CD4-positive, alpha-beta T cell (primary cell): ENCODE data around the gene EGFR. TPM values are rescaled to one million over a fixed set of nuclear protein-coding genes. Genes with fewer than 3 reads are reported as not detected.

Source experiments
- ATAC-seq: fragments of 200-7000 bp; cut with Tn5 transposase; one replicate; pipeline ENCODE4 v1.10.0; 2022; ENCODE audit warnings: mild to moderate bottlenecking; ENCODE audit not compliant: poor library complexity
- CTCF ChIA-PET: fragments of 350-600 bp; sonication (Branson Sonifier 250); formaldehyde crosslinking; loops from one replicate; lab custom pipeline; 2021; ENCODE audit warnings: antibody characterized with exemption, inconsistent platforms; lab: Charles Lee
- POLR2A ChIA-PET: fragments of 350-600 bp; sonication (Branson Sonifier 250); formaldehyde crosslinking; loops from one replicate; lab custom pipeline; 2021; ENCODE audit warnings: antibody characterized with exemption, inconsistent platforms; lab: Charles Lee
- DNase-seq, 14 experiments: peaks; one replicate each; pipeline ENCODE4 v3.0.0-alpha.2; 2013 to 2020; ENCODE audit warnings: mixed read lengths in 2 of 14
- H3K27ac ChIP-seq, 2 donors: one replicate each; pipeline versions ENCODE4 v1.5.1 to v1.7.0; 2013; ENCODE audit warnings: low read length in 2 of 2, low read depth in 1 of 2, mild to moderate bottlenecking in 1 of 2
- H3K27me3 ChIP-seq, 2 experiments: 1 replicate in 1 of 2; 2 replicates in 1 of 2; pipeline versions ENCODE4 v1.6.1 to v1.7.0; 2013; ENCODE audit warnings: low read length in 2 of 2, control low read depth in 1 of 2, mild to moderate bottlenecking in 1 of 2, moderate library complexity in 1 of 2; ENCODE audit not compliant: insufficient read depth in 2 of 2, control insufficient read depth in 1 of 2
- H3K36me3 ChIP-seq: one replicate; pipeline ENCODE4 v1.6.1; 2013; ENCODE audit warnings: low read length, control low read depth; ENCODE audit not compliant: insufficient read depth
- H3K4me1 ChIP-seq: one replicate; pipeline ENCODE4 v1.6.1; 2013; ENCODE audit warnings: low read length, control low read depth; ENCODE audit not compliant: insufficient read depth
- H3K4me3 ChIP-seq: one replicate; pipeline ENCODE4 v1.5.1; 2013; ENCODE audit warnings: mild to moderate bottlenecking, low read length, moderate library complexity
- H3K9me3 ChIP-seq, 2 experiments: 1 replicate in 1 of 2; 2 replicates in 1 of 2; pipeline versions ENCODE4 v1.6.1 to v1.7.0; 2013; ENCODE audit warnings: low read length in 2 of 2, mild to moderate bottlenecking in 2 of 2, control low read depth in 1 of 2, moderate library complexity in 1 of 2; ENCODE audit not compliant: control insufficient read depth in 1 of 2, insufficient read depth in 1 of 2
- H3K27ac Mint-ChIP-seq: one replicate; pipeline ENCODE4 v1.8.0; 2020; ENCODE audit warnings: mixed read lengths
- H3K27me3 Mint-ChIP-seq: one replicate; pipeline ENCODE4 v1.8.0; 2021; ENCODE audit warnings: mixed read lengths
- H3K36me3 Mint-ChIP-seq: one replicate; pipeline ENCODE4 v1.8.0; 2021; ENCODE audit warnings: low read depth, mixed read lengths
- H3K4me1 Mint-ChIP-seq: one replicate; pipeline ENCODE4 v1.8.0; 2021; ENCODE audit warnings: low read depth, mixed read lengths
- H3K4me3 Mint-ChIP-seq: one replicate; pipeline ENCODE4 v1.8.0; 2020; ENCODE audit warnings: mild to moderate bottlenecking, mixed read lengths
- H3K9me3 Mint-ChIP-seq: one replicate; pipeline ENCODE4 v1.8.0; 2020; ENCODE audit warnings: mixed read lengths
- intact Hi-C, 2 experiments: fragments of 100-400 bp; cut with DNase I in 1 of 2; cut with micrococcal nuclease in 1 of 2; formaldehyde crosslinking; loops; one replicate each; pipeline versions ENCODE4 v1.15.1 to v1.9.0; 2023 to 2025; cut with DNase I, micrococcal nuclease
- total RNA-seq, 174 experiments: library from RNA in 2 of 174; stranded (reverse) in 2 of 174; gene quantifications; one replicate each; pipeline ENCODE4 v1.2.3 and lab custom pipeline; 2021 to 2026
- TF ChIP-seq, protein P1 (sequence below): fragments of 200-600 bp; IDR thresholded peaks from one replicate; pipeline ENCODE4 v1.8.0; 2022; ENCODE audit warnings: antibody characterized with exemption, mild to moderate bottlenecking

The EGFR gene
- total RNA-seq, 2 experiments from 2014 or later, result not detected

DNA sequence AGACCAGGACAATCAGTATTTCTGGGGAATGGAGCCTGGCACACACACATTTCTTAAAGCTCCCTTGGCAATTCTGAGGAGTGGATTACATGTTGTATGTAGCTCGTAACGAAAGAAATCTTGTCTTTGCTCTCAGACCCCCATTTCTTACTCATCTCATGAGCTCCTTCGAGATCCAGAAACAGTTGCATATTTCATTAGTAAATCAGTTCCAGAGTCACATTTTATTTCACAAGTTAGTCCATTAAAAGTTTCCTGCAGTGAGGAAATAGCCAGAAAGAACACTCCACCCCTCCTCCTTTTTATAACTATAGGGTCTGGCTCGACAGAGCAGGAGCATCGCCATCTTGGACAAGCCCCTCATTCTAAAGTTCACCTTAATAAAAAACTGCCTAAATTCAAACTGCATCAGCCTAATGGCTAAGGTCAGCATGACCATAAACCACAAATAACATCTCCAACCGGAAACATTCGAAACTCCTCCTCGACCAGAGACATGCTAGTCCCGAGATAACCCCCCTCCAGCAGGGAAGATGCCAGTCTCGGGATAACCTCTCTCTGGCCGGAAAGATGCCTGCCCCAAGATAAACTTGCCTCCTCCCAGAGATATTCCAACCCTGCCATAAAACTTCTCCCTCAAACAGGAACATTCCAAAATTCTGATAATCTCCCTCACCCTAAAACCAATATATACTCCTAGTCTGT, 7.4 kb downstream of the EGFR start:
- no peak overlapping the region for H3K27ac ChIP-seq
- Mint-ChIP-seq H3K4me1 (no peaks in the 10 kb centered on the region), H3K27ac (no peak overlapping the region), H3K4me3 (no peak overlapping the region), H3K9me3 (no peaks in the 10 kb centered on the region), H3K27me3 (peaks cover 50% of the 10 kb centered on the region), H3K36me3 (no peaks in the 10 kb centered on the region)
- DNase-seq, result no peak
- no peaks in the 10 kb centered on the region for H3K36me3 ChIP-seq
- TF ChIP-seq, protein P1, sequence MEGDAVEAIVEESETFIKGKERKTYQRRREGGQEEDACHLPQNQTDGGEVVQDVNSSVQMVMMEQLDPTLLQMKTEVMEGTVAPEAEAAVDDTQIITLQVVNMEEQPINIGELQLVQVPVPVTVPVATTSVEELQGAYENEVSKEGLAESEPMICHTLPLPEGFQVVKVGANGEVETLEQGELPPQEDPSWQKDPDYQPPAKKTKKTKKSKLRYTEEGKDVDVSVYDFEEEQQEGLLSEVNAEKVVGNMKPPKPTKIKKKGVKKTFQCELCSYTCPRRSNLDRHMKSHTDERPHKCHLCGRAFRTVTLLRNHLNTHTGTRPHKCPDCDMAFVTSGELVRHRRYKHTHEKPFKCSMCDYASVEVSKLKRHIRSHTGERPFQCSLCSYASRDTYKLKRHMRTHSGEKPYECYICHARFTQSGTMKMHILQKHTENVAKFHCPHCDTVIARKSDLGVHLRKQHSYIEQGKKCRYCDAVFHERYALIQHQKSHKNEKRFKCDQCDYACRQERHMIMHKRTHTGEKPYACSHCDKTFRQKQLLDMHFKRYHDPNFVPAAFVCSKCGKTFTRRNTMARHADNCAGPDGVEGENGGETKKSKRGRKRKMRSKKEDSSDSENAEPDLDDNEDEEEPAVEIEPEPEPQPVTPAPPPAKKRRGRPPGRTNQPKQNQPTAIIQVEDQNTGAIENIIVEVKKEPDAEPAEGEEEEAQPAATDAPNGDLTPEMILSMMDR, result no peak
- H3K4me1 ChIP-seq, result no peaks in the 10 kb centered on the region
- ChIA-PET CTCF (no interaction called here), POLR2A (no interaction called here)
- no peaks in the 10 kb centered on the region for H3K9me3 ChIP-seq
- H3K27me3 ChIP-seq, result peaks cover 3 to 6% of the 10 kb centered on the region in 2 experiments
- intact Hi-C loops, result no loop called here
- H3K4me3 ChIP-seq, result no peak overlapping the region
- ATAC-seq, result no peak

DNA sequence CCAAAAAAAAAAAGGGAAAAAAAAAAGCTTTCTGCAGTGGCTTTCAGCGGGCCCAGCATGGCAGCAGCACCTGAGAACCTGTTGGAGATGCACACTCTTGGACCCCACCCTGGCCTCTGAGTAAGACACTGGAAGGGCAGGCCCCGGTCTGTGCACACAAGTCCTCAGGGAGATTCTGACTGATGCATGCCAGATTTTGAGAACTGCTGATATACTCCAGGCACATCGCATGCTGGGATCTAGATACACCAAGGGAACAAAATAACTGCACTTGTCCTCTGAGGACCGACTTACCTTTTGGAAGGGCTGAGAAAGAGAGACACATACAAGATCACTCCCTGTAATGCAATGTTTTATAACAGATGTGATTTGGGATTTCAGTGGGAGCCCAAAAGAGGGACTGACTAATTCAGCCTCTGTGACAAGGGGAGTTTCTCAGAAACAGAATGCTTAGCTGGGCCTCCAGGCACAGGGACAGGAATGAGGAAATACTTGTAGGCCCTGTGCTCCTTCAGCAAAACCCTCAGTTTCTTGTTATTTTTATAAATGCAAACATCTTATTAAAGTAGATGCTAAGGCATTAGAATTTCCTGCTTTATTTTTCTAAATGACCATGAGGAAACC, 8.2 kb downstream of the EGFR start:
- TF ChIP-seq, protein P1, result no peak
- POLR2A ChIA-PET, result no interaction called here
- intact Hi-C loops, result no loop called here
- H3K27me3 ChIP-seq, result no peaks in the 10 kb centered on the region
- H3K4me3 ChIP-seq, result no peak overlapping the region
- DNase-seq, result no peak
- no peak overlapping the region for H3K27ac Mint-ChIP-seq
- H3K27me3 Mint-ChIP-seq, result peaks cover 42% of the 10 kb centered on the region
- no peaks in the 10 kb centered on the region for H3K9me3 ChIP-seq
- ATAC-seq, result no peak
- CTCF ChIA-PET, result no interaction called here
- H3K36me3 Mint-ChIP-seq, result no peaks in the 10 kb centered on the region
- no peaks in the 10 kb centered on the region for H3K9me3 Mint-ChIP-seq
- no peak overlapping the region for H3K4me3 Mint-ChIP-seq
- H3K27ac ChIP-seq, result no peak overlapping the region
- H3K36me3 ChIP-seq, result no peaks in the 10 kb centered on the region
- H3K4me1 Mint-ChIP-seq, result no peaks in the 10 kb centered on the region
- no peaks in the 10 kb centered on the region for H3K4me1 ChIP-seq

DNA sequence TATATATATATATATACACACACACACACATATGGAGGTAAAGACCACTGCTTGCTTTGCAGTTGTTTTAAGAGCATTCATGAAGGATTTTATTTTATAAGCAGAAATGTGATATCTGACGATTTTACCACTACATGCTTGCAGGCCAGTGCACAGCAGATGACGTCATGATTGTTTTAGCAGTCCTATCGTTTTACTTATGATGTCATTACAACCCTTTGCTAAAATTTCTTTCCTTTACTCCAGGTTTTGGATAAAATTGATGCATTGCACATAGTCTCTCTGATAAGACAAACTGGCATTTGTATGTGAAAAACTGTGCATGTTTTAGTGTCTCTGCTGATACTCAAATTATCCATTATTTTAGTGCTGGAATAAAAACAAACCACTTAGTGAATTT, 9.2 kb downstream of the EGFR start:
- Mint-ChIP-seq H3K36me3 (no peaks in the 10 kb centered on the region), H3K4me3 (no peak overlapping the region), H3K9me3 (no peaks in the 10 kb centered on the region), H3K27me3 (peaks cover 33% of the 10 kb centered on the region), H3K4me1 (no peaks in the 10 kb centered on the region), H3K27ac (no peak overlapping the region)
- no peak for ATAC-seq
- Histone ChIP-seq H3K27me3 (no peaks in the 10 kb centered on the region), H3K27ac (no peak overlapping the region), H3K4me3 (no peak overlapping the region), H3K9me3 (no peaks in the 10 kb centered on the region), H3K4me1 (no peaks in the 10 kb centered on the region), H3K36me3 (no peaks in the 10 kb centered on the region)
- POLR2A ChIA-PET, result no interaction called here
- TF ChIP-seq, protein P1, result no peak
- no peak for DNase-seq
- intact Hi-C loops, result no loop called here
- CTCF ChIA-PET, result no interaction called here
